NT2/D1 (cell line): ENCODE data around the gene TCP11L2.
"Not testable (repeated sequence)": the region's sequence is repeated elsewhere in the genome, so short reads cannot be mapped to it uniquely, and the experiment has no call there.

Experiments
- DNase-seq: peaks from one replicate; pipeline ENCODE4 v3.0.0-alpha.2; 2011; ENCODE audit warnings: low read depth, low spot score
- H3K27me3 ChIP-seq: 2 replicates; pipeline ENCODE4 v1.6.0; 2011; ENCODE audit warnings: mild to moderate bottlenecking; ENCODE audit not compliant: insufficient read length, insufficient read depth
- H3K36me3 ChIP-seq: 2 replicates; pipeline ENCODE4 v1.6.1; 2011; ENCODE audit warnings: mild to moderate bottlenecking, low read length, mixed read lengths; ENCODE audit not compliant: insufficient read depth, insufficient read length
- H3K4me1 ChIP-seq: 2 replicates; pipeline ENCODE4 v1.5.1; 2011; ENCODE audit not compliant: insufficient read depth, insufficient read length
- H3K4me3 ChIP-seq: 2 replicates; pipeline ENCODE4 v1.5.1; 2011; ENCODE audit warnings: low read depth; ENCODE audit not compliant: insufficient read length
- H3K9ac ChIP-seq: 2 replicates; pipeline ENCODE4 v1.6.0; 2011; ENCODE audit warnings: low read depth; ENCODE audit not compliant: insufficient read length
- H3K9me3 ChIP-seq: 2 replicates; pipeline ENCODE4 v1.5.1; 2011; ENCODE audit warnings: mild to moderate bottlenecking, low read length; ENCODE audit not compliant: insufficient read depth
- SUZ12 ChIP-seq: IDR thresholded peaks from 2 replicates; pipeline ENCODE4 v1.6.1; 2011; ENCODE audit not compliant: insufficient read length, insufficient read depth; ENCODE audit errors: extremely low read depth
- YY1 ChIP-seq: IDR thresholded peaks from 2 replicates; pipeline ENCODE4 v1.6.1; 2011; ENCODE audit not compliant: insufficient read length, insufficient read depth
- ZNF274 ChIP-seq: IDR thresholded peaks from 2 replicates; pipeline ENCODE4 v1.6.1; 2011; ENCODE audit warnings: mild to moderate bottlenecking, low read depth, low read length

Gene TCP11L2

GRCh38 chr12:106360400-106360994 lies 58.0 kb downstream of the TCP11L2 start:
- H3K4me3 ChIP-seq = no peak overlapping the region
- no peak overlapping the region for H3K9ac ChIP-seq
- no peak for DNase-seq
- peaks cover 3% of the 10 kb centered on the region for H3K4me1 ChIP-seq
- peaks cover 19% of the 10 kb centered on the region for H3K36me3 ChIP-seq
- no peaks in the 10 kb centered on the region for H3K27me3 ChIP-seq
- no peaks in the 10 kb centered on the region for H3K9me3 ChIP-seq
- no peak for TF ChIP-seq SUZ12
- no peak for TF ChIP-seq YY1

DNA sequence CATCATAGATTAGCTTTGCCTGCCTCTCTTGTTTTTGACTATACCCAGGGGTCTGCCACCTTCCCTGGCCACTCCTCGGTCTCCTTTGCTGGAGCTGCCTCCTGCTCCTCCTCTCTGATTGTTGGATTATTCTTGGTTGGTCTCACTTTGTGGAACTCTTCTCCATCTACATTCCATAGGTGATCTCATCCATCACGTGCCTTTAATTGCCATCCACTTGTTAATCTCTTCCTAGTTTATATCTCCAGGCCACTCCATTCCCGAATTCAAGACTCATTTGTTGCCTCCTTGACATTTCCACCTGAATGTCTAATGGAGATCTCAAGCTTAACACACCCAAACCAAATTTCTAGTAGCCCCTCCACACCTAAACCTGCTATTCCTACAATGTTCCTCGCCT lies 60.4 kb downstream of the TCP11L2 start:
- Histone ChIP-seq H3K36me3 (peaks cover 35% of the 10 kb centered on the region), H3K4me1 (peaks cover 3% of the 10 kb centered on the region), H3K9me3 (no peaks in the 10 kb centered on the region), H3K27me3 (no peaks in the 10 kb centered on the region), H3K4me3 (no peak overlapping the region), H3K9ac (no peak overlapping the region)
- DNase-seq = no peak
- no peak for TF ChIP-seq SUZ12
- TF ChIP-seq ZNF274 = no peak
- no peak for TF ChIP-seq YY1

DNA sequence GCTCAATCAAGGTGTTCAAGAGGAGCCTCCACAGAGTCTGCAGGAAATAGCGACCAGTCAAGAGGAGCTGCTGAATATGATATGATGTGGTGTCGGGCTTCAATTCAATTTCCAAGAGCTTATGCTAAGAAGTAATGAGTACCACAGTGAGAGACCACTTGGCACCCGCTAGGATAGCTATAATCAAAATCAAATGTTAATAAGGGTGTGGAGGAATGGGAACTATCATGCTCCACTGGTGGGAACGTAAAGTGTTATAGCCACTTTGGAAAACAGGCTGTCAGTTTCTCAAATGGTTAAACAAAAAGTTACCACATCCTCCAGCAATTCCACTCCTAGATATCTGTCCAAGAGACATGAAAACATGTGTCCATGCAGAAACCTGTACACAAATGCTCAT lies 61.7 kb downstream of the TCP11L2 start:
- DNase-seq = no peak
- TF ChIP-seq SUZ12 (no peak), ZNF274 (no peak), YY1 (no peak)
- Histone ChIP-seq H3K36me3 (peaks cover 44% of the 10 kb centered on the region), H3K4me1 (no peaks in the 10 kb centered on the region), H3K27me3 (no peaks in the 10 kb centered on the region), H3K9ac (no peak overlapping the region), H3K4me3 (no peak overlapping the region), H3K9me3 (no peaks in the 10 kb centered on the region)

GRCh38 chr12:106369624-106370346 lies 67.3 kb downstream of the TCP11L2 start:
- no peak for TF ChIP-seq SUZ12
- TF ChIP-seq YY1 = no peak
- no peak for TF ChIP-seq ZNF274
- no peak overlapping the region for H3K9ac ChIP-seq
- H3K27me3 ChIP-seq = no peaks in the 10 kb centered on the region
- H3K4me3 ChIP-seq = no peak overlapping the region
- no peaks in the 10 kb centered on the region for H3K9me3 ChIP-seq
- H3K4me1 ChIP-seq = no peaks in the 10 kb centered on the region
- no peak for DNase-seq
- H3K36me3 ChIP-seq = peaks cover 46% of the 10 kb centered on the region

DNA sequence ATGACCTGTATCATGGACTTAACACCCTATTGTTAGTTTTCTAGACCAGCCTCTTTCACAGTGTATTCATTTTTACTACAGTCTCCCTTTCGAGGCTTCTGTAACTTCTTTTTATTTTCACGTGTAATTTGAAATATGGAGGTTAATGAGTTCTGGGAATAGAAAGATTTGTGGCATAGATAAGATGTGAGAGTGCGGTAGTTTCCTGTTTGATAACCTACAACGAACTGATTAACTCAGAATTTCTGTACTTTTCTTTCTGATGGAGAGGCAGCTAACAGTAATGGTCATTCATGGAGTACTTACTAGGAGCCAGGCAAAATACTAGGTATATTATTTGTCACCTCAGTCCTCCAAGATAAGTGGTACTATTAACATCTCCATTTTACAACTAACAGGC lies 76.3 kb downstream of the TCP11L2 start:
- H3K4me3 ChIP-seq = no peak overlapping the region
- no peaks in the 10 kb centered on the region for H3K27me3 ChIP-seq
- no peak for TF ChIP-seq SUZ12
- TF ChIP-seq YY1 = no peak
- no peak for TF ChIP-seq ZNF274
- H3K36me3 ChIP-seq = peaks cover 56% of the 10 kb centered on the region
- peaks cover 23% of the 10 kb centered on the region; the same call in 1 of the 2 replicates for H3K9me3 ChIP-seq
- no peak for DNase-seq
- H3K4me1 ChIP-seq = no peaks in the 10 kb centered on the region
- no peak overlapping the region for H3K9ac ChIP-seq

GRCh38 chr12:106380954-106381353 lies 78.4 kb downstream of the TCP11L2 start:
- Histone ChIP-seq H3K9me3 (peaks cover 23% of the 10 kb centered on the region; the same call in 1 of the 2 replicates), H3K4me1 (no peaks in the 10 kb centered on the region), H3K36me3 (peaks cover 62% of the 10 kb centered on the region), H3K27me3 (no peaks in the 10 kb centered on the region), H3K9ac (no peak overlapping the region), H3K4me3 (no peak overlapping the region)
- DNase-seq = no peak
- TF ChIP-seq YY1 (no peak), SUZ12 (no peak), ZNF274 (no peak)

- not testable (repeated sequence) for H3K27me3 ChIP-seq, H3K4me3 ChIP-seq, H3K4me1 ChIP-seq, DNase-seq, H3K9ac ChIP-seq
- H3K36me3 ChIP-seq = peaks cover 62% of the 10 kb centered on the region
- H3K9me3 ChIP-seq = peaks cover 23% of the 10 kb centered on the region; the same call in 1 of the 2 replicates
Observed at GRCh38 chr12:106381866-106382265, 79.3 kb downstream of the TCP11L2 start.
